Coronary artery (tissue), 2 donors: Measurements from ENCODE around the gene CCDC51.
"Not testable (repeated sequence)": the region's sequence is repeated elsewhere in the genome, so short reads cannot be mapped to it uniquely, and the experiment has no call there.

Source experiments
- DNase-seq: peaks from one replicate; pipeline ENCODE4 v3.0.0-alpha.2; 2017; ENCODE audit warnings: low spot score
- H3K27ac ChIP-seq, 2 donors: fragments of 200-600 bp; sonication (generic); one replicate each; pipeline ENCODE4 v1.5.1; 2016 to 2019
- H3K4me3 ChIP-seq: fragments of 200-600 bp; sonication (generic); 2 replicates; pipeline ENCODE4 v1.5.1; 2016; ENCODE audit warnings: mild to moderate bottlenecking, moderate library complexity
- TF ChIP-seq, protein P1 (sequence below): fragments of 200-600 bp; sonication (generic); IDR thresholded peaks from one replicate; pipeline ENCODE4 v1.5.1; 2019; ENCODE audit warnings: antibody characterized with exemption

CCDC51 gene

GRCh38 chr3:48439820-48440589, at the start of gene CCDC51, which contains the start of gene TMA7:
Gene CCDC51 (minus strand): TSS chr3:48440119. CDS start chr3:48435128, 4,991 bp downstream.
Gene TMA7 (plus strand): TSS chr3:48440257. CDS start chr3:48440297, 40 bp downstream.
- Histone ChIP-seq H3K4me3 (peak within 1 kb of the TSS; percentile 94), H3K27ac (peak within 1 kb of the TSS; percentile 82 to 97)
- peak; percentile 99 for DNase-seq
- TF ChIP-seq, protein P1, sequence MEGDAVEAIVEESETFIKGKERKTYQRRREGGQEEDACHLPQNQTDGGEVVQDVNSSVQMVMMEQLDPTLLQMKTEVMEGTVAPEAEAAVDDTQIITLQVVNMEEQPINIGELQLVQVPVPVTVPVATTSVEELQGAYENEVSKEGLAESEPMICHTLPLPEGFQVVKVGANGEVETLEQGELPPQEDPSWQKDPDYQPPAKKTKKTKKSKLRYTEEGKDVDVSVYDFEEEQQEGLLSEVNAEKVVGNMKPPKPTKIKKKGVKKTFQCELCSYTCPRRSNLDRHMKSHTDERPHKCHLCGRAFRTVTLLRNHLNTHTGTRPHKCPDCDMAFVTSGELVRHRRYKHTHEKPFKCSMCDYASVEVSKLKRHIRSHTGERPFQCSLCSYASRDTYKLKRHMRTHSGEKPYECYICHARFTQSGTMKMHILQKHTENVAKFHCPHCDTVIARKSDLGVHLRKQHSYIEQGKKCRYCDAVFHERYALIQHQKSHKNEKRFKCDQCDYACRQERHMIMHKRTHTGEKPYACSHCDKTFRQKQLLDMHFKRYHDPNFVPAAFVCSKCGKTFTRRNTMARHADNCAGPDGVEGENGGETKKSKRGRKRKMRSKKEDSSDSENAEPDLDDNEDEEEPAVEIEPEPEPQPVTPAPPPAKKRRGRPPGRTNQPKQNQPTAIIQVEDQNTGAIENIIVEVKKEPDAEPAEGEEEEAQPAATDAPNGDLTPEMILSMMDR = no peak

DNA sequence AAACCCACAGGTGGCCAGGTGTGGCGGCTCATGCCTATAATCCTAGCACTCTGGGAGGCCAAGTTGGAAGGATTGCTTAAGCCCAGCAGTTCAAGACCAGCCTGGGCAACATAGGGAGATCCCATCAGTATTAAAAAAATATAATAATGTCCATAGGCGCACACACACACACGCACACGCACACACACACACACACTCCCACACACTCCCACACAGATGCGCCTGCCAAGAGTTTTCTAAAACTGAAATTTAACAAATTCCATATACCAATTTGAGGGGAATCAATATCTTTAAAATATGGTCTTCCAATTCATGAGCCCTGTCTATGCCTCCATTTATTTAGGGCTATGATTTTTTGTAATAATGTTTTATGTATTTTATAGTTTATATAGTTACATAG, 47.0 kb upstream of the CCDC51 start:
- Histone ChIP-seq H3K4me3 (no peak overlapping the region), H3K27ac (no peak overlapping the region)
- TF ChIP-seq, protein P1 = no peak
- no peak for DNase-seq

DNA sequence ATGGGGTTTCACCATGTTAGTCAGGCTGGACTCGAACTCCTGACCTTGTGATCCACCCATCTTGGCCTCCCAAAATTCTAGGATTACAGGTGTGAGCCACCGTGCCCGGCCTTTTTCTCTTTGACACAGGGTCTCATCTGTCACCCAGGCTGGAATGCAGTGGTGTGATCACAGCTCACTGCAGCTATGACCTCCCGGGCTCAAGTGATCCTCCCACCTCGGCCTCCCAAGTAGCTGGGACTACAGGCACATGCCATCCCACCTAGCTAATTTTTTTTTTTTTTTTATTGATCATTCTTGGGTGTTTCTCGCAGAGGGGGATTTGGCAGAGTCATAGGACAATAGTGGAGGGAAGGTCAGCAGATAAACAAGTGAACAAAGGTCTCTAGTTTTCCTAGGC, 42.9 kb upstream of the CCDC51 start:
- not testable (repeated sequence) for H3K27ac ChIP-seq, DNase-seq, H3K4me3 ChIP-seq

DNA sequence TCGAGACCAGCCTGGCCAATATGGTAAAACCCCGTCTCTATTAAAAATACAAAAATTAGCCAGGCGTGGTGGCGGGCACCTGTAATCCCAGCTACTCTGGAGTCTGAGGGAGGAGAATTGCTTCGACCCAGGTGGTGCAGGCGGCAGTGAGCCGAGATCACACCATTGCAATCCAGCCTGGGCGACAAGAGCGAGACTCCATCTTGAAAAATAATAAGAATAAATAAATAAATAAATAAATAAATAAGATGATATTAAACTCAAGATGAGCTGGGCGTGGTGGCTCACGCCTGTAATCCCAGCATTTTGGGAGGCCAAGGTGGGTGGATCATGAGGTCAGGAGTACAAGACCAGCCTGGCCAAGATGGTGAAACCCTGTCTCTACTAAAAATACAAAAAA, 41.0 kb upstream of the CCDC51 start:
- not testable (repeated sequence) for H3K27ac ChIP-seq, DNase-seq, H3K4me3 ChIP-seq

DNA sequence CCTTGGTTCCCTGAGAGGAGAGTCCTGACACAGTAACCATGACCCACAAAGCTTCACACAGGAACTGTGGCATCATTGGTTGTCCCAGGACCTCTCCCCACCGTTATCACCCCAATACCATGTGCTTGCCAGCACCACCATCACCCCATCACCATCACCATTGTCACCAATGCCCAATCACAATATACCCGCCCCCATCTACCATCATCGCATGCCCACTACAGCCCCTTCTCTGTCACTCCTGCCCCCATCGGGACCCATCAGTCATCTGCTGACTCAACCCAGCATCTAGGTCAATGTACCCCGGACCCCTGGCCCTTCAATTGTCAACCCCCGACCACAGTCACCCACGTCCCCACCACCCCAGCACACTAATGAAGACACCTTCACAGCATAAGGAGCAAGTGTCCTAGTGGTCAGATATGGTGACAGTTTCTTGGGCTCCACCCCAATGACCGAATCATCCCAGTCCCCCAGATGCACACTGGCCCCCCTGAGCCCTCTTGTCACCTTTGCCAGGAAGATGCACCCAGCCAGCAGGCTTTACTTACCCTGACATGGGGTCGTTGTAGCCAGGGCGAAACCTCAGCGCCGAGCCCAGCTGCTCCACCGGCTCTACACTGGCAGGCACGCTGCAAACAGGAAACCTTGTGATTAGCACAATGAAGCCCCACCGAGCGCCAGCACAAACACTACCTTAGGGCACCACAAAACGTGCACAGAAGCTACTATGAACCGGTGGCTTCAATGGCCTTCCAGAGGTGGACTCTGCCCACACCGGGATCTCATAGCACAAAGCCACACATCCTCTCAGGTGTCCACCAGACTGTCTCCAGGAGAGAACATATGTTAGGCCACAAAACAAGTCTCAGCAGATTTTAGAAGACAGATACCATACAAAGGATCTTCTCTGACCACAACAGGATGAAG, 39.0 kb upstream of the CCDC51 start:
- TF ChIP-seq, protein P1 = no peak
- peak overlapping the region in 1 of 2 donors; percentile 10 for H3K27ac ChIP-seq
- H3K4me3 ChIP-seq = no peak overlapping the region
- DNase-seq = no peak

DNA sequence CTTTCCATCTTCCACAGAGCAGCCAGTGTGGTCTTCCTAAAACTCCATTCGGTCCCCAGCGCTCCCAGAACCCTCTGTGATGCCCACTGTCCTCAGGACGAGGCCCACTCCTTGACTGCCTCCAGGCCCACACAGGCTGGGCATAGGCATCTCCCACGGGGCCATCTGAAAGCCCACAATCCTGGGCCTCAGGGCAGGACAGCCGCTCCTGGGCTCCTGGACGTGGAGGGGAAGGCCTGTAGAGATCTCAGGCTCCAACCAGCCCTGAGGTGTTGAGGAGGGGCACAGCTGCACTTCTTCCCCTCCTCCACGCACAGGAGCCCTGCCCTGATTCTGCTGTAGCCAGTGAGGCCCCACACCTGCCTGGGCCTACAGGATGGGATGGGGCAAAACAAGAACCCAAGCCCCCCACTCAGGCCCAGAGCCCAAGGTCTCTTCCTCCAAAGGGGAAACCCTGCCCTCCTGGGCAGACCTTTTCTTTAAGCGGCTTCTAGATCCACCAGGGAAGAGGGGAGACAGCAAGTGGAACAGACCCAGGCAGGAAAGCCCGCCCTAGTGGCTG, 38.1 kb upstream of the CCDC51 start:
- Histone ChIP-seq H3K27ac (peak overlapping the region in 1 of 2 donors; percentile 10), H3K4me3 (no peak overlapping the region)
- TF ChIP-seq, protein P1 = no peak
- DNase-seq = no peak

- DNase-seq = no peak
- H3K4me3 ChIP-seq = no peak overlapping the region
- H3K27ac ChIP-seq = no peak overlapping the region
- TF ChIP-seq, protein P1 = no peak
Observed at GRCh38 chr3:48476426-48477053, 36.6 kb upstream of the CCDC51 start.
